Measurements from ENCODE around the gene ZFP36L1.

The ZFP36L1 gene

DNA sequence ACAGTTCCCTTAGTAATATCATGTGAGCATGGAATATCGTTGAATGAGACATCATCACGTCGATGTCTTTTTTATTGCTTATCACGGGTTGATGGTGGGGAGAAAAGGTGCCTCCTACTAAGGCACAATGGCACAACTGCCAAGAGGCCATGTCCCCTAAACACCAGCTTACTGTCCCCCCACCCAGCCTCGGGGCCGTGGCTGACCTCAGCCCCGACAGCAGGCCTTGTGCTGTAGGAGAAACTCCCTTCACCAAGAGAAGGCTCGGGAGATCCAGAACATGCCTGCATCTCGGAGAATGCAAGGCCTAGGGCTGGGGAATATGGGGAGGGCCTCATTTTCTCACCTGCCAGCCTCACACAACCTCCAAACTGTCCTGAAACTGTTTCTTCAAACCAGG is 22.8 kb downstream of the ZFP36L1 start:
- TF ChIP-seq ZFP30 (CRISPR knock-in tag; IDR thresholded peaks at IDR 0.05) (no peak), POU6F1 (CRISPR knock-in tag; IDR thresholded peaks at IDR 0.05; ENCODE audit: borderline replicate concordance, low read depth) (no peak), SNAI2 (CRISPR knock-in tag; IDR thresholded peaks at IDR 0.05) (no peak), ZFP3 (CRISPR knock-in tag; IDR thresholded peaks at IDR 0.05) (no peak), BACH2 (CRISPR knock-in tag; IDR thresholded peaks at IDR 0.05; ENCODE audit: borderline replicate concordance) (no peak), TSHZ2 (CRISPR knock-in tag; IDR thresholded peaks at IDR 0.05) (no peak), ESRRG (CRISPR knock-in tag; IDR thresholded peaks at IDR 0.05) (no peak), TOX (CRISPR knock-in tag; IDR thresholded peaks at IDR 0.05; ENCODE audit: borderline replicate concordance) (no peak), CREB5 (CRISPR knock-in tag; IDR thresholded peaks at IDR 0.05; ENCODE audit: low read depth) (no peak), RARB (CRISPR knock-in tag; IDR thresholded peaks at IDR 0.05) (no peak), GLIS3 (CRISPR knock-in tag; IDR thresholded peaks at IDR 0.05) (no peak), ZNF565 (CRISPR knock-in tag; conservative IDR thresholded peaks at IDR 0.05; ENCODE audit: low read depth) (no peak), PPARA (CRISPR knock-in tag; IDR thresholded peaks at IDR 0.05; ENCODE audit: borderline replicate concordance) (no peak), ZNF70 (CRISPR knock-in tag; IDR thresholded peaks at IDR 0.05) (no peak), ZNF8 (CRISPR knock-in tag; IDR thresholded peaks at IDR 0.05) (no peak), ISL1 (CRISPR knock-in tag; IDR thresholded peaks at IDR 0.05) (no peak), OSR1 (CRISPR knock-in tag; IDR thresholded peaks at IDR 0.05) (no peak), PATZ1 (CRISPR knock-in tag; IDR thresholded peaks at IDR 0.05; ENCODE audit: borderline replicate concordance) (no peak)
- TF ChIP-seq, protein P1, sequence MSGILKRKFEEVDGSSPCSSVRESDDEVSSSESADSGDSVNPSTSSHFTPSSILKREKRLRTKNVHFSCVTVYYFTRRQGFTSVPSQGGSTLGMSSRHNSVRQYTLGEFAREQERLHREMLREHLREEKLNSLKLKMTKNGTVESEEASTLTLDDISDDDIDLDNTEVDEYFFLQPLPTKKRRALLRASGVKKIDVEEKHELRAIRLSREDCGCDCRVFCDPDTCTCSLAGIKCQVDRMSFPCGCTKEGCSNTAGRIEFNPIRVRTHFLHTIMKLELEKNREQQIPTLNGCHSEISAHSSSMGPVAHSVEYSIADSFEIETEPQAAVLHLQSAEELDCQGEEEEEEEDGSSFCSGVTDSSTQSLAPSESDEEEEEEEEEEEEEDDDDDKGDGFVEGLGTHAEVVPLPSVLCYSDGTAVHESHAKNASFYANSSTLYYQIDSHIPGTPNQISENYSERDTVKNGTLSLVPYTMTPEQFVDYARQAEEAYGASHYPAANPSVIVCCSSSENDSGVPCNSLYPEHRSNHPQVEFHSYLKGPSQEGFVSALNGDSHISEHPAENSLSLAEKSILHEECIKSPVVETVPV (CRISPR knock-in tag; IDR thresholded peaks at IDR 0.05), result no peak
- no peak for ATAC-seq

GRCh38 chr14:68768316-68768715 is 24.6 kb downstream of the ZFP36L1 start:
- TF ChIP-seq ZNF70 (CRISPR knock-in tag; IDR thresholded peaks at IDR 0.05), result no peak
- no peak for TF ChIP-seq ZC3H10 (CRISPR knock-in tag; IDR thresholded peaks at IDR 0.05)
- TF ChIP-seq TSHZ2 (CRISPR knock-in tag; IDR thresholded peaks at IDR 0.05), result no peak
- no peak for TF ChIP-seq BACH2 (CRISPR knock-in tag; IDR thresholded peaks at IDR 0.05; ENCODE audit: borderline replicate concordance)
- TF ChIP-seq CSDC2 (CRISPR knock-in tag; IDR thresholded peaks at IDR 0.05), result no peak
- no peak for TF ChIP-seq ESRRG (CRISPR knock-in tag; IDR thresholded peaks at IDR 0.05)
- TF ChIP-seq CREB5 (CRISPR knock-in tag; IDR thresholded peaks at IDR 0.05; ENCODE audit: low read depth), result no peak
- TF ChIP-seq, protein P1 (CRISPR knock-in tag; IDR thresholded peaks at IDR 0.05), result no peak
- no peak for ATAC-seq

All from SK-N-SH treated with all-trans-retinoic acid at 6 μM for 48 hours (cell line).